Stimulated activated CD8-positive, alpha-beta memory T cell treated with anti-CD3 and anti-CD28 coated beads, Interleukin-4, amount 100 ng/mL, for 1 hour (primary cell): Measurements from ENCODE around the gene RAB35.

Experiments
- DNase-seq, 2 donors: peaks; one replicate each; pipeline ENCODE4 v3.0.0-alpha.2; 2020; ENCODE audit warnings: low read depth in 2 of 2, low spot score in 1 of 2

RAB35 gene

GRCh38 chr12:120086801-120087621 lies 29.5 kb downstream of the RAB35 start:
- DNase-seq, result peak; percentile 99

- no peak for DNase-seq
Observed at GRCh38 chr12:120085920-120086645, 30.5 kb downstream of the RAB35 start.

GRCh38 chr12:120081641-120082040 lies 34.9 kb downstream of the RAB35 start:
- DNase-seq, result no peak

- no peak for DNase-seq
Observed at GRCh38 chr12:120079411-120080400, 36.8 kb downstream of the RAB35 start.

- DNase-seq, result no peak
Observed at GRCh38 chr12:120078868-120079267, 37.7 kb downstream of the RAB35 start.

GRCh38 chr12:120077260-120077659 lies 39.3 kb downstream of the RAB35 start:
- no peak for DNase-seq

- DNase-seq, result no peak
Observed at GRCh38 chr12:120076651-120077050, 39.9 kb downstream of the RAB35 start.

GRCh38 chr12:120075034-120075616 lies 41.4 kb downstream of the RAB35 start:
- no peak for DNase-seq

- DNase-seq, result no peak
Observed at GRCh38 chr12:120072472-120073249, 43.9 kb downstream of the RAB35 start.

GRCh38 chr12:120071493-120072020 lies 45.0 kb downstream of the RAB35 start:
- no peak for DNase-seq

- no peak for DNase-seq
Observed at GRCh38 chr12:120069278-120069677, 47.3 kb downstream of the RAB35 start.

- DNase-seq, result no peak
Observed at GRCh38 chr12:120067901-120068300, 48.7 kb downstream of the RAB35 start.

GRCh38 chr12:120067084-120067869 lies 49.3 kb downstream of the RAB35 start:
- no peak for DNase-seq

GRCh38 chr12:120066341-120066740 lies 50.2 kb downstream of the RAB35 start:
- no peak for DNase-seq

GRCh38 chr12:120065472-120065871 lies 51.1 kb downstream of the RAB35 start:
- no peak for DNase-seq

GRCh38 chr12:120064054-120064940 lies 52.3 kb downstream of the RAB35 start:
- no peak for DNase-seq

GRCh38 chr12:120062976-120063579 lies 53.5 kb downstream of the RAB35 start:
- DNase-seq, result no peak
